Endothelial cell of umbilical vein (primary cell): ENCODE measurements around the gene SLC30A2. TPM values are rescaled to one million over a fixed set of nuclear protein-coding genes. Genes with fewer than 3 reads are reported as not detected.

ENCODE experiments used
- BruUV-seq: library from RNA; stranded (reverse); fragments of 400-500 nt; replicated peaks from 2 replicates; lab custom pipeline; 2021; lab: Mats Ljungman, UMichigan
- CTCF ChIA-PET: fragments of 300-600, 350-600 bp; sonication (Branson Sonifier 250); formaldehyde crosslinking; loops from one replicate; lab custom pipeline; 2021; ENCODE audit warnings: antibody characterized with exemption, inconsistent platforms; lab: Charles Lee
- POLR2A ChIA-PET: fragments of 300-600, 350-600 bp; sonication (Branson Sonifier 250); formaldehyde crosslinking; loops from one replicate; lab custom pipeline; 2021; ENCODE audit warnings: antibody characterized with exemption, inconsistent platforms; lab: Charles Lee
- DNase-seq: peaks from one replicate; pipeline ENCODE4 v3.0.0-alpha.2; 2011; ENCODE audit warnings: low read depth, low spot score
- FAIRE-seq: peaks from 2 replicates; lab custom pipeline; 2011; peaks lifted over from hg19 to GRCh38; lab: Jason Lieb, UNC
- H2AFZ ChIP-seq: 2 replicates; pipeline ENCODE4 v1.6.0; 2012; ENCODE audit warnings: low read depth, low read length, control low read depth, inconsistent platforms
- H3K27ac ChIP-seq: 2 replicates; pipeline ENCODE4 v1.5.1; 2011; ENCODE audit warnings: low read depth, mild to moderate bottlenecking, control low read depth, low read length, moderate library complexity; ENCODE audit not compliant: insufficient read depth
- H3K27me3 ChIP-seq, 2 experiments: 2 replicates each; pipeline versions ENCODE4 v1.6.0 to v1.6.1; 2011; ENCODE audit warnings: low read length in 2 of 2, mixed read lengths in 1 of 2; ENCODE audit not compliant: control insufficient read depth in 2 of 2, insufficient read depth in 2 of 2
- H3K36me3 ChIP-seq, 2 experiments: 2 replicates in 1 of 2; 3 replicates in 1 of 2; pipeline ENCODE4 v1.5.1; 2011; ENCODE audit warnings: low read length in 2 of 2, mild to moderate bottlenecking in 1 of 2, moderate library complexity in 1 of 2; ENCODE audit not compliant: control insufficient read depth in 2 of 2, insufficient read depth in 2 of 2; ENCODE audit errors: extremely low read depth in 1 of 2
- H3K4me1 ChIP-seq: 3 replicates; pipeline ENCODE4 v1.5.1; 2011; ENCODE audit warnings: mild to moderate bottlenecking, low read length; ENCODE audit not compliant: control insufficient read depth, insufficient read depth; ENCODE audit errors: extremely low read depth
- H3K4me2 ChIP-seq: 2 replicates; pipeline ENCODE4 v1.6.1; 2011; ENCODE audit warnings: low read length, control low read depth, mixed read lengths; ENCODE audit not compliant: insufficient read depth
- H3K4me3 ChIP-seq, 3 experiments: fragments of 200-600 bp in 1 of 3; sonication (generic), shearing (Covaris generic) in 1 of 3; replicated peaks in 1 of 3; 2 replicates each; pipeline ENCODE4 v1.5.1; 2011 to 2016; ENCODE audit warnings: control low read depth in 3 of 3, low read length in 3 of 3, mild to moderate bottlenecking in 2 of 3, inconsistent platforms in 1 of 3, low read depth in 1 of 3, moderate library complexity in 1 of 3; ENCODE audit not compliant: insufficient read depth in 1 of 3
- H3K79me2 ChIP-seq: 2 replicates; pipeline ENCODE4 v1.6.0; 2012; ENCODE audit warnings: low read length, inconsistent platforms; ENCODE audit not compliant: control insufficient read depth, insufficient read depth
- H3K9ac ChIP-seq: replicated peaks from 2 replicates; pipeline ENCODE3; 2011; ENCODE audit warnings: low read length, control low read depth; ENCODE audit not compliant: insufficient read depth; ENCODE audit errors: extremely low read depth
- H3K9me1 ChIP-seq: replicated peaks from 3 replicates; pipeline ENCODE4 v1.6.0; 2011; ENCODE audit warnings: mild to moderate bottlenecking, low read length; ENCODE audit not compliant: control insufficient read depth, insufficient read depth; ENCODE audit errors: extremely low read depth
- H3K9me3 ChIP-seq: replicated peaks from 2 replicates; pipeline ENCODE4 v1.5.1; 2012; ENCODE audit warnings: low read length, inconsistent platforms; ENCODE audit not compliant: control insufficient read depth, insufficient read depth
- H4K20me1 ChIP-seq: replicated peaks from 2 replicates; pipeline ENCODE3; 2011; ENCODE audit warnings: mild to moderate bottlenecking, low read length; ENCODE audit not compliant: control insufficient read depth, insufficient read depth; ENCODE audit errors: extremely low read depth
- CTCF ChIP-seq, 2 donors: IDR thresholded peaks; 1 replicate in 1 of 2; 2 replicates in 1 of 2; pipeline ENCODE4 v1.5.1; 2011; ENCODE audit warnings: low read length in 2 of 2, mild to moderate bottlenecking in 2 of 2, moderate library complexity in 2 of 2, control low read depth in 1 of 2, inconsistent platforms in 1 of 2, low read depth in 1 of 2; ENCODE audit not compliant: insufficient read depth in 1 of 2; ENCODE audit errors: extremely low read depth in 1 of 2
- EZH2 ChIP-seq: IDR thresholded peaks from 2 replicates; pipeline ENCODE4 v1.6.1; 2012; ENCODE audit warnings: borderline replicate concordance, low read depth, mild to moderate bottlenecking, moderate library complexity, low read length, inconsistent platforms; ENCODE audit not compliant: severe bottlenecking
- FOS ChIP-seq: IDR thresholded peaks from 2 replicates; pipeline ENCODE4 v1.6.1; 2011; ENCODE audit warnings: mild to moderate bottlenecking, low read length, moderate library complexity, borderline replicate concordance; ENCODE audit not compliant: insufficient read depth
- GATA2 ChIP-seq: IDR thresholded peaks from 2 replicates; pipeline ENCODE4 v1.7.0; 2011; ENCODE audit warnings: low read depth, mild to moderate bottlenecking, moderate library complexity, mixed read lengths, low read length; ENCODE audit not compliant: insufficient read length, insufficient read depth
- JUN ChIP-seq: IDR thresholded peaks from 2 replicates; pipeline ENCODE4 v1.6.1; 2011; ENCODE audit warnings: borderline replicate concordance, low read depth; ENCODE audit not compliant: insufficient read length, insufficient read depth
- MAX ChIP-seq: IDR thresholded peaks from 2 replicates; pipeline ENCODE4 v1.6.1; 2011; ENCODE audit not compliant: insufficient read depth, insufficient read length
- MYC ChIP-seq: IDR thresholded peaks from one replicate; pipeline ENCODE4 v1.6.1; 2011; ENCODE audit warnings: mild to moderate bottlenecking, low read depth, low read length
- POLR2A ChIP-seq: IDR thresholded peaks from 2 replicates; pipeline ENCODE4 v1.6.1; 2012; ENCODE audit warnings: low read depth, mild to moderate bottlenecking, control low read depth, low read length
- POLR2AphosphoS5 ChIP-seq: IDR thresholded peaks from 2 replicates; pipeline ENCODE4 v1.6.1; 2012; ENCODE audit warnings: low read depth, mild to moderate bottlenecking, control low read depth, low read length, moderate library complexity; ENCODE audit not compliant: insufficient read depth
- dilution Hi-C: fragments of 300-500 bp; cut with MboI; formaldehyde crosslinking; loops from one replicate; pipeline ENCODE4 v1.15.0; 2019; ENCODE audit warnings: low sequenced_read_pairs; ENCODE audit not compliant: extremely low pct_ligation_motif_present
- intact Hi-C: fragments of 100-400 bp; cut with micrococcal nuclease; formaldehyde crosslinking; loops from one replicate; pipeline ENCODE4 v1.10.0; 2022
- polyA plus RNA-seq, 4 experiments: library from polyadenylated mRNA; depleted of rRNA in 3 of 4; stranded (reverse) in 3 of 4; unstranded in 1 of 4; fragments of >200 nt; gene quantifications; 2 replicates each; pipeline versions ENCODE4 v1.2.1 to v1.2.3, GENCODE V29; 2011 to 2012; ENCODE audit warnings: missing spikeins in 1 of 4
- total RNA-seq: library from RNA; stranded (reverse); gene quantifications from 2 replicates; pipeline ENCODE4 v1.2.3, GENCODE V29; 2021

The SLC30A2 gene
- total and polyA plus RNA-seq, 2 donors (not counting 3 experiments of a cell fraction or from before 2014, with no cell fraction given): not detected

GRCh38 chr1:26081267-26082019 is 35.5 kb upstream of the SLC30A2 start:
- H3K27ac ChIP-seq: no peak overlapping the region
- H2AFZ ChIP-seq: no peak overlapping the region
- no peaks in the 10 kb centered on the region for H3K9me3 ChIP-seq
- dilution Hi-C loops (no loop called here), intact Hi-C loops (no loop called here)
- TF ChIP-seq MYC (no peak), EZH2 (no peak), CTCF (IDR thresholded peaks at IDR 0.05; ENCODE audit: extremely low read depth in 1 of 2, insufficient read depth in 1 of 2, low read depth in 1 of 2, low read length in 2 of 2) (no peak), GATA2 (no peak), MAX (no peak), POLR2AphosphoS5 (no peak), POLR2A (no peak), FOS (no peak), JUN (no peak)
- H3K36me3 ChIP-seq: no peaks in the 10 kb centered on the region
- H3K79me2 ChIP-seq: no peaks in the 10 kb centered on the region
- no peaks in the 10 kb centered on the region for H4K20me1 ChIP-seq
- no peak for FAIRE-seq
- no peak overlapping the region for H3K4me3 ChIP-seq
- no TSS peak for BruUV-seq
- CTCF ChIA-PET: no interaction called here
- H3K4me1 ChIP-seq: no peaks in the 10 kb centered on the region
- POLR2A ChIA-PET: no interaction called here
- peaks cover 0 to 4% of the 10 kb centered on the region in 2 experiments for H3K27me3 ChIP-seq
- no peak for DNase-seq
- no peak overlapping the region for H3K9ac ChIP-seq
- H3K4me2 ChIP-seq: no peak overlapping the region
- no peaks in the 10 kb centered on the region for H3K9me1 ChIP-seq
